HepG2 (cell line): ENCODE results near the gene NSUN6. TPM values are rescaled to one million over a fixed set of nuclear protein-coding genes. Genes with fewer than 3 reads are reported as not detected.
A peak's percentile ranks its signal among the peaks of the same experiment; 100 is the strongest.

Source experiments
- FIP1L1 ChIP-seq: fragments of 200-400 bp; formaldehyde crosslinking; IDR thresholded peaks from 2 replicates; pipeline ENCODE4 v1.6.1; 2018; ENCODE audit warnings: low read depth, mild to moderate bottlenecking, low read length, moderate library complexity, borderline replicate concordance; ENCODE audit not compliant: insufficient read depth
- FOSL2 ChIP-seq: sonication (generic); formaldehyde crosslinking; IDR thresholded peaks from 2 replicates; pipeline ENCODE4 v1.4.0; 2020; ENCODE audit warnings: missing genetic modification reagents
- SP4 ChIP-seq: sonication (generic); formaldehyde crosslinking; IDR thresholded peaks from 2 replicates; pipeline ENCODE4 v1.8.1; 2023; ENCODE audit warnings: mild to moderate bottlenecking, missing genetic modification reagents
- SRY ChIP-seq: sonication (generic); formaldehyde crosslinking; IDR thresholded peaks from 2 replicates; pipeline ENCODE4 v1.8.0; 2022; ENCODE audit warnings: mild to moderate bottlenecking, missing genetic modification reagents
- ZFP62 ChIP-seq: sonication (generic); formaldehyde crosslinking; IDR thresholded peaks from 2 replicates; pipeline ENCODE4 v1.4.0; 2020; ENCODE audit warnings: missing genetic modification reagents
- ZNF572 ChIP-seq: sonication (generic); formaldehyde crosslinking; IDR thresholded peaks from 2 replicates; pipeline ENCODE4 v1.5.1; 2020; ENCODE audit warnings: mild to moderate bottlenecking, missing genetic modification reagents
- ZNF772 ChIP-seq: sonication (generic); formaldehyde crosslinking; IDR thresholded peaks from 2 replicates; pipeline ENCODE4 v1.5.0; 2020; ENCODE audit warnings: mild to moderate bottlenecking, missing genetic modification reagents
- polyA plus RNA-seq, 8 experiments: library from polyadenylated mRNA; depleted of rRNA in 3 of 8; stranded (reverse) in 7 of 8; unstranded in 1 of 8; fragments of >200 nt; fragmentation: Illumina TruSeq in 4 of 8; extraction: Trizol in 4 of 8; gene quantifications; 2 replicates each; pipeline versions ENCODE4 v1.2.1 to v1.2.3, GENCODE V29; 2011 to 2016; ENCODE audit warnings: low read depth in 4 of 8, missing spikeins in 1 of 8, mixed read lengths in 1 of 8; ENCODE audit not compliant: insufficient read depth in 1 of 8
- total RNA-seq, 5 experiments: library from RNA; depleted of rRNA; stranded (reverse); fragments of >200 nt; fragmentation: Illumina TruSeq; extraction: Trizol; gene quantifications; 2 replicates each; pipeline ENCODE4 v1.2.3, GENCODE V29; 2016; ENCODE audit warnings: low read depth in 1 of 5
- TF ChIP-seq, protein P1 (sequence below): sonication (generic); formaldehyde crosslinking; IDR thresholded peaks from 2 replicates; pipeline ENCODE4 v1.8.1; 2023; ENCODE audit warnings: mild to moderate bottlenecking, moderate library complexity, missing genetic modification reagents
- TF ChIP-seq, protein P2 (sequence below), 2 experiments: sonication (generic) in 1 of 2; formaldehyde crosslinking in 1 of 2; IDR thresholded peaks; 2 replicates each; pipeline versions ENCODE4 v1.5.1 to v1.6.1; 2011 to 2020; ENCODE audit warnings: borderline replicate concordance in 1 of 2, low read depth in 1 of 2, low read length in 1 of 2, mild to moderate bottlenecking in 1 of 2, missing genetic modification reagents in 1 of 2, moderate library complexity in 1 of 2
- TF ChIP-seq, protein P3 (sequence below): sonication (generic); formaldehyde crosslinking; conservative IDR thresholded peaks from 2 replicates; pipeline ENCODE4 v1.4.0; 2020; ENCODE audit warnings: missing genetic modification reagents
- TF ChIP-seq, protein P4 (sequence below): IDR thresholded peaks from 2 replicates; pipeline ENCODE4 v1.6.1; 2016; ENCODE audit warnings: missing genetic modification reagents, missing compliant biosample characterization
- TF ChIP-seq, protein P5 (sequence below): sonication (generic); formaldehyde crosslinking; IDR thresholded peaks from 2 replicates; pipeline ENCODE4 v1.5.1; 2020; ENCODE audit warnings: mild to moderate bottlenecking, moderate library complexity, missing genetic modification reagents

NSUN6 gene
- total and polyA plus RNA-seq, 2 of the 13 experiments (the other 11 are each of a cell fraction or from before 2014, with no cell fraction given), result 17.2 to 19.3 TPM

DNA sequence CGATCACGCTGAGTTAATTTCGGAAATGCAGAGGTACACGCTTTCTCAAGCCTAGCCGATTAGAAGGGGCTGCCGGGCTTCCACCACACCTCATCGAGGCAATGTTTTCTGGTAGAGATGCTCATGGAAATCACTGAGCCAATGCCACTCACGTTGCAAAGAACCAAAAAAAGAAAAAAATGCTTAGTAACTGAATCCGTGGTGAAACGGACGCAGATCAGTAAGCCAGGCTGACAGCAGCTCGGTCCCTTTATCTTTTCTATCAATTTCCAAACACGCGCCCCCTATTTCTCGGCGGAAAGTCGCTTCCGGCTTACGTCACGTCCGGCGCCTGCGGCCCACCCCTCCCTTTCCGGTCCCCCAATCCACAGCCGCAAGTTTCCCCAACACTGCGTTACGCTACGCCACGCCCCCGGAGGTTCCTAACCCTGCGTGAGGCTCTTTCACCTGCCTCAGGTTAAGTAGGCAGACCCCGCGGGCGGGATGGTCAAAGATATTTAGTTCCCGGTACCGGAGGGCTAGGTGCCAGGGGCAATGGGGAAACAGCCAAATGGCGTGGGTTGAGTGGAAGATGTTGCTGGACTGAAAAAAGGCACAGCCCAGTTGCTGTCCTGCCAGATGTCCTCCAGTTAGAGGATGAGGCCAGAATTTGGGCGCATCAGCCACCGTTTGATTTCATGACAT, at the start of gene NSUN6 (continued):
- TF ChIP-seq ZNF572 (no peak), FIP1L1 (no peak), ZFP62 (CRISPR knock-in tag) (no peak), ZNF772 (CRISPR knock-in tag) (peak; percentile 69), SP4 (peak; percentile 68; the same call in 1 of the 2 replicates), FOSL2 (CRISPR knock-in tag) (peak; percentile 57), SRY (CRISPR knock-in tag) (peak; percentile 65; the same call in 1 of the 2 replicates)
- TF ChIP-seq, protein P1, sequence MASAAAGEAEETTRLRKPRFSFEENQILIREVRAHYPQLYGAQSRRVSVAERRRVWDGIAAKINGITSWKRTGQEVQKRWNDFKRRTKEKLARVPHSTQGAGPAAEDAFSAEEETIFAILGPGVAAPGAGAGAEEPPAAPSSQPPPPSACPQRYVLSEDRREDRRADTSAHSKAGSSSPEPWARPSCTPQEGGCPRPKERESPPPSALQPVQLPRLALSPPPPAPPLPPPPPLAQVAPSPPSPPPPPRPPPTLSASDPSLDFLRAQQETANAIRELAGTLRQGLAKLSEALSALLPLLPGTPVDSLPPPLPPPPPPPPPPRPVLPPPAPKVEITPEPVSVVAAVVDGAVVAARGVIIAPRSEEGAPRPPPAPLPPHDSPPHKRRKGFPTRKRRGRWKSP, result peak; percentile 30; the same call in 1 of the 2 replicates
- TF ChIP-seq, protein P2, sequence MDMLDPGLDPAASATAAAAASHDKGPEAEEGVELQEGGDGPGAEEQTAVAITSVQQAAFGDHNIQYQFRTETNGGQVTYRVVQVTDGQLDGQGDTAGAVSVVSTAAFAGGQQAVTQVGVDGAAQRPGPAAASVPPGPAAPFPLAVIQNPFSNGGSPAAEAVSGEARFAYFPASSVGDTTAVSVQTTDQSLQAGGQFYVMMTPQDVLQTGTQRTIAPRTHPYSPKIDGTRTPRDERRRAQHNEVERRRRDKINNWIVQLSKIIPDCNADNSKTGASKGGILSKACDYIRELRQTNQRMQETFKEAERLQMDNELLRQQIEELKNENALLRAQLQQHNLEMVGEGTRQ (IDR thresholded peaks at IDR 0.05; ENCODE audit: low read depth, low read length), result no peak
- TF ChIP-seq, protein P2 (CRISPR knock-in tag; IDR thresholded peaks at IDR 0.05; ENCODE audit: borderline replicate concordance), result no peak
- TF ChIP-seq, protein P3, sequence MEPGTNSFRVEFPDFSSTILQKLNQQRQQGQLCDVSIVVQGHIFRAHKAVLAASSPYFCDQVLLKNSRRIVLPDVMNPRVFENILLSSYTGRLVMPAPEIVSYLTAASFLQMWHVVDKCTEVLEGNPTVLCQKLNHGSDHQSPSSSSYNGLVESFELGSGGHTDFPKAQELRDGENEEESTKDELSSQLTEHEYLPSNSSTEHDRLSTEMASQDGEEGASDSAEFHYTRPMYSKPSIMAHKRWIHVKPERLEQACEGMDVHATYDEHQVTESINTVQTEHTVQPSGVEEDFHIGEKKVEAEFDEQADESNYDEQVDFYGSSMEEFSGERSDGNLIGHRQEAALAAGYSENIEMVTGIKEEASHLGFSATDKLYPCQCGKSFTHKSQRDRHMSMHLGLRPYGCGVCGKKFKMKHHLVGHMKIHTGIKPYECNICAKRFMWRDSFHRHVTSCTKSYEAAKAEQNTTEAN (CRISPR knock-in tag), result no peak
- TF ChIP-seq, protein P4, sequence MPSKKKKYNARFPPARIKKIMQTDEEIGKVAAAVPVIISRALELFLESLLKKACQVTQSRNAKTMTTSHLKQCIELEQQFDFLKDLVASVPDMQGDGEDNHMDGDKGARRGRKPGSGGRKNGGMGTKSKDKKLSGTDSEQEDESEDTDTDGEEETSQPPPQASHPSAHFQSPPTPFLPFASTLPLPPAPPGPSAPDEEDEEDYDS (CRISPR knock-in tag), result peak; percentile 71
- TF ChIP-seq, protein P5, sequence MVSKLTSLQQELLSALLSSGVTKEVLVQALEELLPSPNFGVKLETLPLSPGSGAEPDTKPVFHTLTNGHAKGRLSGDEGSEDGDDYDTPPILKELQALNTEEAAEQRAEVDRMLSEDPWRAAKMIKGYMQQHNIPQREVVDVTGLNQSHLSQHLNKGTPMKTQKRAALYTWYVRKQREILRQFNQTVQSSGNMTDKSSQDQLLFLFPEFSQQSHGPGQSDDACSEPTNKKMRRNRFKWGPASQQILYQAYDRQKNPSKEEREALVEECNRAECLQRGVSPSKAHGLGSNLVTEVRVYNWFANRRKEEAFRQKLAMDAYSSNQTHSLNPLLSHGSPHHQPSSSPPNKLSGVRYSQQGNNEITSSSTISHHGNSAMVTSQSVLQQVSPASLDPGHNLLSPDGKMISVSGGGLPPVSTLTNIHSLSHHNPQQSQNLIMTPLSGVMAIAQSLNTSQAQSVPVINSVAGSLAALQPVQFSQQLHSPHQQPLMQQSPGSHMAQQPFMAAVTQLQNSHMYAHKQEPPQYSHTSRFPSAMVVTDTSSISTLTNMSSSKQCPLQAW (CRISPR knock-in tag), result peak; percentile 86
